PC-9 (cell line): Measurements from ENCODE around the gene CCR7. TPM values are rescaled to one million over a fixed set of nuclear protein-coding genes. Genes with fewer than 3 reads are reported as not detected.

ENCODE experiments used
- BruUV-seq: library from RNA; stranded (reverse); fragments of 400-500 nt; replicated peaks from 2 replicates; lab custom pipeline; 2021; lab: Mats Ljungman, UMichigan
- CTCF ChIA-PET: fragments of 300-600 bp; sonication (Branson Sonifier 250); formaldehyde crosslinking; loops from one replicate; lab custom pipeline; 2022; ENCODE audit warnings: antibody characterized with exemption; lab: Charles Lee
- POLR2A ChIA-PET: fragments of 300-600 bp; sonication (Branson Sonifier 250); formaldehyde crosslinking; loops from one replicate; lab custom pipeline; 2022; ENCODE audit warnings: antibody characterized with exemption; ENCODE audit not compliant: unreplicated experiment; lab: Charles Lee
- DNase-seq, 2 experiments: peaks; one replicate each; pipeline versions ENCODE4 v3.0.0 to v3.0.0-alpha.2; 2015 to 2022; ENCODE audit warnings: mixed read lengths in 1 of 2
- H2AFZ ChIP-seq: fragments of 200-600 bp; sonication (generic); 2 replicates; pipeline ENCODE4 v1.8.1; 2017; ENCODE audit warnings: antibody characterized with exemption
- H3F3A ChIP-seq: fragments of 200-600 bp; sonication (generic); 2 replicates; pipeline ENCODE4 v1.8.1; 2017; ENCODE audit warnings: antibody characterized with exemption, mild to moderate bottlenecking, low read depth; ENCODE audit not compliant: insufficient read depth
- H3K27ac ChIP-seq: fragments of 200-600 bp; sonication (generic); 2 replicates; pipeline ENCODE4 v1.6.1; 2016; ENCODE audit warnings: mixed run types
- H3K27me3 ChIP-seq: fragments of 200-600 bp; sonication (generic); 2 replicates; pipeline ENCODE4 v1.6.1; 2016; ENCODE audit warnings: low read depth, mixed run types; ENCODE audit not compliant: insufficient read depth
- H3K36me3 ChIP-seq: fragments of 200-600 bp; sonication (generic); 2 replicates; pipeline ENCODE4 v1.6.1; 2016; ENCODE audit warnings: low read depth, mixed run types
- H3K4me1 ChIP-seq: fragments of 200-600 bp; sonication (generic); replicated peaks from 2 replicates; pipeline ENCODE4 v1.6.1; 2016; ENCODE audit warnings: mixed run types; ENCODE audit not compliant: insufficient read depth
- H3K4me2 ChIP-seq: fragments of 200-600 bp; sonication (generic); 2 replicates; pipeline ENCODE4 v1.6.1; 2017; ENCODE audit warnings: mixed run types
- H3K4me3 ChIP-seq: fragments of 200-600 bp; sonication (generic); 2 replicates; pipeline ENCODE4 v1.6.1; 2016; ENCODE audit warnings: mixed run types
- H3K79me2 ChIP-seq: fragments of 200-600 bp; sonication (generic); 2 replicates; pipeline ENCODE4 v1.6.1; 2017; ENCODE audit warnings: low read depth, mixed run types
- H3K9me2 ChIP-seq: fragments of 200-600 bp; sonication (generic); 2 replicates; pipeline ENCODE4 v1.8.1; 2017; ENCODE audit warnings: mild to moderate bottlenecking; ENCODE audit not compliant: insufficient read depth
- H3K9me3 ChIP-seq: fragments of 200-600 bp; sonication (generic); 2 replicates; pipeline ENCODE4 v1.8.1; 2016; ENCODE audit warnings: low read depth; ENCODE audit not compliant: insufficient read depth
- H4K20me1 ChIP-seq: fragments of 200-600 bp; sonication (generic); 2 replicates; pipeline ENCODE4 v1.8.1; 2017; ENCODE audit not compliant: insufficient read depth
- CTCF ChIP-seq: fragments of 200-600 bp; sonication (generic); conservative IDR thresholded peaks from 2 replicates; pipeline ENCODE4 v1.6.1; 2017; ENCODE audit warnings: mixed run types, antibody characterized with exemption, mild to moderate bottlenecking, moderate library complexity
- EZH2 ChIP-seq: fragments of 200-600 bp; sonication (generic); IDR thresholded peaks from 2 replicates; pipeline ENCODE4 v1.8.0; 2017; ENCODE audit warnings: antibody characterized with exemption, low read depth
- intact Hi-C: fragments of 100-400 bp; cut with micrococcal nuclease; formaldehyde crosslinking; loops from one replicate; pipeline ENCODE4 v1.10.0; 2022; ENCODE audit not compliant: unreplicated experiment
- total RNA-seq: library from RNA; stranded (reverse); gene quantifications from 2 replicates; pipeline ENCODE4 v1.2.3, GENCODE V29; 2021

The CCR7 gene
- total RNA-seq, 1 experiment from 2014 or later = not detected

- Histone ChIP-seq H2AFZ (no peak overlapping the region), H3K79me2 (no peaks in the 10 kb centered on the region), H3K4me3 (no peak overlapping the region), H3K27ac (no peak overlapping the region), H3K4me2 (no peak overlapping the region), H3K36me3 (no peaks in the 10 kb centered on the region), H3K4me1 (no peaks in the 10 kb centered on the region), H4K20me1 (no peaks in the 10 kb centered on the region), H3K9me3 (peaks cover 3% of the 10 kb centered on the region; the same call in 1 of the 2 replicates), H3K27me3 (peaks cover 38% of the 10 kb centered on the region), H3K9me2 (no peaks in the 10 kb centered on the region), H3F3A (no peaks in the 10 kb centered on the region)
- ChIA-PET POLR2A (no interaction called here), CTCF (no interaction called here)
- TF ChIP-seq CTCF (no peak), EZH2 (no peak)
- DNase-seq = no peak
- no TSS peak for BruUV-seq
- intact Hi-C loops = no loop called here
Measured at GRCh38 chr17:40568074-40568836, 3.0 kb upstream of the CCR7 start.

DNA sequence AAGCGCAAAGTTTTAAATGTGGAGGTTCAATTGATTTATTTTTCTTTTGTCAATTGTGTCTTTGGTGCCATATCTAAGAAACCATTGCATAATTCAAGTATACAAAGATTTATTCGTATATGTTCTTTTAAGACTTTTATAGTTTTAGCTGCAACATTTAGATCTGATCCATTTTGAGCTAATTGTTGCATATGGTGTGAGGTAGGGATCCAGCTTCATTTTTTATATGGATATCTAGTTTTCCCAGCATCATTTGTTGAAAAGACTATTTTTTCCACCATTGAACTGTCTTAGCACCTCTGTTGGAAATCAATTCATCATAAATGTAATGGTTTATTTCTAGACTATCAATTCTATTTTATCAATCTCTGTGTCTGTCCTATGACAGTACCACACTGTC lies 2.1 kb upstream of the CCR7 start:
- TF ChIP-seq EZH2 = no peak
- Histone ChIP-seq H3K27me3 (peaks cover 42% of the 10 kb centered on the region), H4K20me1 (no peaks in the 10 kb centered on the region), H3K9me2 (no peaks in the 10 kb centered on the region), H3K4me3 (no peak overlapping the region), H3K79me2 (no peaks in the 10 kb centered on the region), H3K4me2 (no peak overlapping the region), H3K9me3 (peaks cover 3% of the 10 kb centered on the region; the same call in 1 of the 2 replicates), H3F3A (no peaks in the 10 kb centered on the region), H2AFZ (no peak overlapping the region), H3K36me3 (no peaks in the 10 kb centered on the region), H3K4me1 (no peaks in the 10 kb centered on the region), H3K27ac (no peak overlapping the region)
- intact Hi-C loops = no loop called here
- no TSS peak for BruUV-seq
- ChIA-PET POLR2A (no interaction called here), CTCF (no interaction called here)
- DNase-seq = no peak

DNA sequence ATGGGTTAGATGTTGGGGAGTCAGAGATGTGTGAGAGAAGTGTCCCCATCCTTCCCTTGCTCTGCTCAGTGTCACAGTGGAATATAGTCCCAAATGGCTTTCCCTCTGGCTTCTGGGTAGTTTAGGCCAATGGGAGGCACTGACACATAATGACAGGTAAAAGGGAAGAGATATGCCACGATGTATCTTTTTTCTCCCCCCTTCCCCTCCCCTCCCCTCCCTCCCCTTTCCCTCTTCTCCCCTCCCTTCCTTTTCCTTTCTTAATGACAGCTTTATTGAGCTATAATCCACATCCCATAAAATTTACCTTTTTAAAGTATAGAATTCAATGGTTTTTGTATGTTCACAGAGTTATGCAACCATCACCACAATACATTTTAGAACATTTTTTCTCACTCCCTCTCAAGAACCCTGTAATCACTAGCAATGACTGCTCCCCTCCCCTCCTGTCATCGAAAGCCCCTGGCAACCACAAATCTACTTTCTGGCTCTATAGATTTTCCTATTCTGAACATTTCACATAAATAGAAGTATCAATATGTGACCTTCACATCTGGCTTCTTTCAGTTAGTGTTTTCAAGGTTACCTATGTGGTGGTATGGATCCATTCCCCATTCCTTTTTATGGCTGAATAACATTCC lies 617 bp upstream of the CCR7 start:
- Histone ChIP-seq H3K4me3 (no peak overlapping the region), H3K27me3 (peaks cover 41% of the 10 kb centered on the region), H2AFZ (no peak overlapping the region), H3K4me1 (no peaks in the 10 kb centered on the region), H3K9me3 (peaks cover 3% of the 10 kb centered on the region; the same call in 1 of the 2 replicates), H4K20me1 (no peaks in the 10 kb centered on the region), H3K4me2 (no peak overlapping the region), H3K36me3 (no peaks in the 10 kb centered on the region), H3K79me2 (no peaks in the 10 kb centered on the region), H3K27ac (no peak overlapping the region), H3F3A (no peaks in the 10 kb centered on the region), H3K9me2 (no peaks in the 10 kb centered on the region)
- BruUV-seq = no TSS peak
- ChIA-PET CTCF (no interaction called here), POLR2A (no interaction called here)
- intact Hi-C loops = no loop called here
- TF ChIP-seq EZH2 (no peak), CTCF (no peak)
- no peak for DNase-seq
